Loucy (cell line): Measurements from ENCODE around the gene A2M.

ENCODE experiments used
- H2AFZ ChIP-seq: fragments of 200-600 bp; sonication (generic); 2 replicates; pipeline ENCODE4 v1.6.0; 2016; ENCODE audit warnings: antibody characterized with exemption, mild to moderate bottlenecking, low read length, moderate library complexity
- H3F3A ChIP-seq: fragments of 200-600 bp; 2 replicates; pipeline ENCODE4 v1.6.0; 2016; ENCODE audit warnings: antibody characterized with exemption, low read depth, mild to moderate bottlenecking
- H3K27me3 ChIP-seq: fragments of 200-600 bp; sonication (generic); 2 replicates; pipeline ENCODE4 v1.6.1; 2014; ENCODE audit warnings: low read length, mild to moderate bottlenecking; ENCODE audit not compliant: insufficient read depth, poor library complexity, severe bottlenecking
- H3K36me3 ChIP-seq: fragments of 200-600 bp; sonication (generic); 2 replicates; pipeline ENCODE4 v1.6.1; 2016; ENCODE audit warnings: low read length; ENCODE audit not compliant: insufficient read depth
- H3K4me1 ChIP-seq: fragments of 200-600 bp; sonication (generic); 2 replicates; pipeline ENCODE4 v1.5.1; 2014; ENCODE audit warnings: low read length, mild to moderate bottlenecking; ENCODE audit not compliant: insufficient read depth, poor library complexity, severe bottlenecking
- H3K4me2 ChIP-seq: fragments of 200-600 bp; sonication (generic); 2 replicates; pipeline ENCODE4 v1.6.0; 2014; ENCODE audit warnings: antibody characterized with exemption, low read length, low read depth, mild to moderate bottlenecking; ENCODE audit not compliant: poor library complexity, severe bottlenecking
- H3K4me3 ChIP-seq: fragments of 200-600 bp; sonication (generic); 2 replicates; pipeline ENCODE4 v1.5.1; 2014; ENCODE audit warnings: low read length, mild to moderate bottlenecking, mixed read lengths; ENCODE audit not compliant: poor library complexity, severe bottlenecking
- H3K79me2 ChIP-seq: fragments of 200-600 bp; sonication (generic); 2 replicates; pipeline ENCODE4 v1.6.1; 2014; ENCODE audit warnings: low read length; ENCODE audit not compliant: insufficient read depth
- H3K9ac ChIP-seq: fragments of 200-600 bp; sonication (generic); 2 replicates; pipeline ENCODE4 v1.6.0; 2014; ENCODE audit warnings: mild to moderate bottlenecking, low read depth, low read length, moderate library complexity; ENCODE audit not compliant: poor library complexity, severe bottlenecking
- H3K9me2 ChIP-seq: fragments of 200-600 bp; sonication (generic); replicated peaks from 2 replicates; pipeline ENCODE4 v1.6.1; 2016; ENCODE audit warnings: low read depth, low read length, mixed read lengths
- H3K9me3 ChIP-seq: fragments of 200-600 bp; sonication (generic); 2 replicates; pipeline ENCODE4 v1.6.1; 2014; ENCODE audit warnings: mild to moderate bottlenecking, antibody characterized with exemption, low read length, low read depth; ENCODE audit not compliant: insufficient read depth
- H4K20me1 ChIP-seq: fragments of 200-600 bp; sonication (generic); 2 replicates; pipeline ENCODE4 v1.6.0; 2014; ENCODE audit warnings: antibody characterized with exemption, low read length, mild to moderate bottlenecking; ENCODE audit not compliant: insufficient read depth, poor library complexity, severe bottlenecking
- EZH2phosphoT487 ChIP-seq: fragments of 200-600 bp; IDR thresholded peaks from 2 replicates; pipeline ENCODE4 v1.6.1; 2018; ENCODE audit warnings: antibody characterized with exemption, mild to moderate bottlenecking, moderate library complexity, borderline replicate concordance
- TF ChIP-seq, protein P1 (sequence below): fragments of 200-600 bp; sonication (generic); conservative IDR thresholded peaks from 2 replicates; pipeline ENCODE4 v1.5.1; 2014; ENCODE audit warnings: mild to moderate bottlenecking, antibody characterized with exemption, low read length

Gene A2M

DNA sequence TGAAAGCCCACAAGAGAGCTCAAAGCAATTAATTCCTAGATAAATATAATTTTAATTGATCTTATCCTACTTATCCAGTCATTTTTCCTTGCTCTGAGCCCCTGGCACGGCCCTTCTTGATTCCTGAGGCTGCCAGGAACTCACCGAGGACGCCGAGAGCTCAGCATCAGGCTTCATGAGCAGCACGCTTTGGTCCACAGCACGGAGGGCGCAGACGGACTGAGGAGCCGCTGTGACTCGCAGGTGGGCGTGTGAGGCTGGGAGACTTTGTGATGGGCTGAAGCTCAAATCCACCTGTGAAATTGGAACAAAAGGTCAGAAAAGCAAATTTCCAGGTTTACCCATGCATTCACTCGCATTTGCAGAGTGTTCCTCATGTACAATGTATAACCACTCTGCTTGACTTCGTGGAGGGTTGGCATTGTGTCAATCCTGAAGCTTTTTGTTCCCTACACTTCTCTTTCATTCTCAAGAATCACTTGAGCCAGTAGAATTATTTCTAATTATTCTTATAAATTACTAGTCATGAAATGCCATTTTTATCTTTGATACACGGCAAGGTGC, 17.2 kb downstream of the A2M start:
- no peaks in the 10 kb centered on the region for H3K27me3 ChIP-seq
- H3K4me2 ChIP-seq, result no peak overlapping the region
- no peaks in the 10 kb centered on the region for H3K4me1 ChIP-seq
- no peak overlapping the region for H3K4me3 ChIP-seq
- no peaks in the 10 kb centered on the region for H3K36me3 ChIP-seq
- no peaks in the 10 kb centered on the region for H3K79me2 ChIP-seq
- H3K9ac ChIP-seq, result no peak overlapping the region
- H4K20me1 ChIP-seq, result no peaks in the 10 kb centered on the region
- H3K9me3 ChIP-seq, result no peaks in the 10 kb centered on the region
- no peak overlapping the region for H2AFZ ChIP-seq
- H3K9me2 ChIP-seq, result no peaks in the 10 kb centered on the region
- no peak for TF ChIP-seq EZH2phosphoT487
- TF ChIP-seq, protein P1, sequence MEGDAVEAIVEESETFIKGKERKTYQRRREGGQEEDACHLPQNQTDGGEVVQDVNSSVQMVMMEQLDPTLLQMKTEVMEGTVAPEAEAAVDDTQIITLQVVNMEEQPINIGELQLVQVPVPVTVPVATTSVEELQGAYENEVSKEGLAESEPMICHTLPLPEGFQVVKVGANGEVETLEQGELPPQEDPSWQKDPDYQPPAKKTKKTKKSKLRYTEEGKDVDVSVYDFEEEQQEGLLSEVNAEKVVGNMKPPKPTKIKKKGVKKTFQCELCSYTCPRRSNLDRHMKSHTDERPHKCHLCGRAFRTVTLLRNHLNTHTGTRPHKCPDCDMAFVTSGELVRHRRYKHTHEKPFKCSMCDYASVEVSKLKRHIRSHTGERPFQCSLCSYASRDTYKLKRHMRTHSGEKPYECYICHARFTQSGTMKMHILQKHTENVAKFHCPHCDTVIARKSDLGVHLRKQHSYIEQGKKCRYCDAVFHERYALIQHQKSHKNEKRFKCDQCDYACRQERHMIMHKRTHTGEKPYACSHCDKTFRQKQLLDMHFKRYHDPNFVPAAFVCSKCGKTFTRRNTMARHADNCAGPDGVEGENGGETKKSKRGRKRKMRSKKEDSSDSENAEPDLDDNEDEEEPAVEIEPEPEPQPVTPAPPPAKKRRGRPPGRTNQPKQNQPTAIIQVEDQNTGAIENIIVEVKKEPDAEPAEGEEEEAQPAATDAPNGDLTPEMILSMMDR, result no peak
- no peaks in the 10 kb centered on the region for H3F3A ChIP-seq

DNA sequence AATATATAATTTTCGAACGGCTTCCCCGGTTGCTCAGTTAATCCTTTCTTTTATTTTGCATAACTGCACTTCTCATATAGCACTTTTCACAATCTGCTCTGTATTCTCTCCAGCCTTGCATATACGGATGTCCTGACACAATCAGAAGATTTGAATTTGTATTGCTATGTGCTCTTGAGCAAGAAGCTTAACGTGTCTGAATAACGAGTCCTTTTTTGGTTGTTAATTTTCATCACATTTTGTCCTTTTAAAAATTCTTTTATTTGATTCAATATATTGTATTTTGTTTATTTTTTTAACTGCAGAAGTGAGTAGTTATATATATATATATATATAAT, 17.6 kb downstream of the A2M start:
- Histone ChIP-seq H3K79me2 (no peaks in the 10 kb centered on the region), H3K36me3 (no peaks in the 10 kb centered on the region), H3K4me1 (no peaks in the 10 kb centered on the region), H3F3A (no peaks in the 10 kb centered on the region), H3K4me3 (no peak overlapping the region), H3K27me3 (no peaks in the 10 kb centered on the region), H3K9me2 (no peaks in the 10 kb centered on the region), H3K9me3 (no peaks in the 10 kb centered on the region), H2AFZ (no peak overlapping the region), H4K20me1 (no peaks in the 10 kb centered on the region), H3K9ac (no peak overlapping the region), H3K4me2 (no peak overlapping the region)
- TF ChIP-seq EZH2phosphoT487, result no peak
- TF ChIP-seq, protein P1, result no peak

DNA sequence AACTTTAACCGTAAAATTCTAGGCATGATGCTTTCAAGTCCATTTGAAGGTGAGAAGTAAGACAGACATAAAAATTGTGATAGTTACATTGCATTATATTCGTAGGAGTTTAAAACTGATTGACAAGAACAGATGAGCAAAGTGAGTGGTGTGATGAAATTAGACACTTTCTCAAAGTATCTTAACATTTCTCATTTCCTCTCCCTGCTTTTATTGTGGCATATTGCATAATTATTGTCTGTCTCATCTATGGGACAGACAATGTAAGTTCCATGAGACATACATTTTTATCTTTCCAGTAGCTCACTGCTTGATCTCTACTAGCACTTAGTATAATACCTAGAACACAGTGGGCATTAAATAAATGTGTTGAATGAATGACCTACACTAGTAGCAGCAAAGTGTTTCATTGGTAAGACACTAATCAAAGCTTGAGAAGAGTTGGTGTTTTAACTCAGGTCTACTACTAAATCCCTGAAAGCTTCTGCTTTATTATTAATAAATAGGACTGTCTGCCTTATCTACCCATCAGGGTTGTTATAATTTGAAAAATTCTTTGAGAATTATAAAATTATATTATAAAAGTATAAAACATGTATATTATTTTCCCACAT, 19.0 kb downstream of the A2M start:
- H3K4me2 ChIP-seq, result no peak overlapping the region
- H3K9me2 ChIP-seq, result no peaks in the 10 kb centered on the region
- H4K20me1 ChIP-seq, result no peaks in the 10 kb centered on the region
- H3K36me3 ChIP-seq, result no peaks in the 10 kb centered on the region
- H2AFZ ChIP-seq, result no peak overlapping the region
- H3K9me3 ChIP-seq, result no peaks in the 10 kb centered on the region
- H3K9ac ChIP-seq, result no peak overlapping the region
- no peaks in the 10 kb centered on the region for H3K27me3 ChIP-seq
- TF ChIP-seq, protein P1, result no peak
- TF ChIP-seq EZH2phosphoT487, result no peak
- no peak overlapping the region for H3K4me3 ChIP-seq
- H3K4me1 ChIP-seq, result no peaks in the 10 kb centered on the region
- no peaks in the 10 kb centered on the region for H3K79me2 ChIP-seq
- H3F3A ChIP-seq, result no peaks in the 10 kb centered on the region
